GM11168 (cell line): Measurements from ENCODE around the gene RGS17.
"Not testable (repeated sequence)": the region's sequence is repeated elsewhere in the genome, so short reads cannot be mapped to it uniquely, and the experiment has no call there.

Experiments
- in situ Hi-C: fragments of 300-500 bp; cut with MboI; formaldehyde crosslinking; loops from one replicate; pipeline ENCODE4 v1.12.0; 2022; ENCODE audit warnings: low sequenced_read_pairs; ENCODE audit not compliant: unreplicated experiment

Gene RGS17

DNA sequence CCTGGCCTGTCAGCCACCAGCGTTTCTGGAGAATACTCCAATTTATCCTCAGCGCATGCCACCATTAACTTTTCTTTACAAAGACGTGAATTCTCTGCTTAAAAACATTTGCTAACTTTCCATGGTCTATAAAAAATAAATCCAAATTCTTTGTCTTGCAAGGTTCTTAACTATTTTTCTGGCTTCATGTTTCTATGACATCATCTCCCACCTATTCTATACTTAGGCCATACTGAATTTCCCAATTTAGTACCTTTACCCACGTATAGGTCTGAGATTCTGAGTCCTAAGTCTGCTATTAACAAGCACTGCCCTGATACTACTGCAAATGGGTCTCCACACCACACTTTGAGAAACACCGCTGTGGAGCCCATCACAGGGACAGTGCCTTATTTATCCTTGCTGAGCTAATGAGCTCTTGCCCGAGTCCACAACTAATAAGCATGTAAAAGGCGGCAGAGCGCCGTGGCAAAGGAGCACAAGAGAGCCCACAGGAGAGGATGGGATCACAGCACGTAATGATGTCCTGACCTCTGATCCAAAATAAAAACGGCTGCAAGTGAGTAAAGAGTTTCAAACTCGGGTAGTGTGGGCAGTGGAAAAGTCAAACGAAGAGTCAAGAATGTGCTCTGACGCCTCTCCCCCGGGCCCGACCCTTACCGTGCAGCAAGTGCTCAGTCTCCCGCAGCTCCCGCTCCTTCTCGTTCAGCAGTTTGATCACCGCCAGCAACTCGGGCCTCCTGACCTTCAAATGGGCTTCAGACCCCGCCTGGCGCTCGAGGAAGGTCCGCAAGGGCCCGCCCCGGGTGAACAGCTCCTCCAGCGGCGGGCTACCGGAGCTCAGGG is 129.1 kb downstream of the RGS17 start:
- in situ Hi-C loops: no loop called here

DNA sequence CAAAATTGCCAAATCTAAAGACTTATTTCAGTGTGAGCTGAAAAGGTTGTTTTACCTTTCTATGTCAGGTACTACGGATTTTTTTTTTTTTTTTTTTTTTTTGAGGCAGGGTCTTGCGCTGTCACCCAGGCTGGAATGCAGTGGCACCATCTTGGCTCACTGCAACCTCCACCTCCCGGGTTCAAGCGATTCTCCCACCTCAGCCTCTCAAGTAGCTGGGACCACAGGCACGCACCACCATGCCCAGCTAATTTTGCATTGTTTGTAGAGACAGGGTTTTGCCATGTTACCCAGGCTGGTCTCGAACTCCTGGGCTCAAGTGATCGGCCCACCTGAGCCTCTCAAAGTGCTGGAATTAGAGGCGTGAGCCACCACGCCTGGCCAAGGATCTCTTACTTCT is 130.3 kb downstream of the RGS17 start:
- in situ Hi-C loops: not testable (repeated sequence)

DNA sequence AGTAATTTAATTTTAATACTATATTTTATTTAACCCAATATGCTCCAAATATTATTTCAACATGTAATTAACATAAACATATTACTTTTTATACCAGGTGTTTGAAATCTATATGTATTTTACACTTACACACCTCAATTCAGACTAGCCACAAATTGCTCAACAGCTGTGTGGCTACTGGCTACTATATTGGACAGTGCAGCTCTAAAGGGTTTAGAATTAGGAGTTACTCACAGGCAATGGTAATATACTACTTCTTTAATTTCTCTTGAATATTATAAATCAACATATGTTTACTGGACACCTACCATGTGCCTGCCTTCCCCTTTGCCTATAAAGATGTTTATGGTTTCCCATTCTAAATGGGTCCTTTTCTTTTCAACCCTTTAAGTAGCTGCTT is 130.8 kb downstream of the RGS17 start:
- in situ Hi-C loops: no loop called here

GRCh38 chr6:152999538-152999937 is 131.5 kb downstream of the RGS17 start:
- in situ Hi-C loops: loop anchor here (25.0 kb wide), 1 partner anchor 1263 kb away; no protein-coding TSS in a partner anchor

DNA sequence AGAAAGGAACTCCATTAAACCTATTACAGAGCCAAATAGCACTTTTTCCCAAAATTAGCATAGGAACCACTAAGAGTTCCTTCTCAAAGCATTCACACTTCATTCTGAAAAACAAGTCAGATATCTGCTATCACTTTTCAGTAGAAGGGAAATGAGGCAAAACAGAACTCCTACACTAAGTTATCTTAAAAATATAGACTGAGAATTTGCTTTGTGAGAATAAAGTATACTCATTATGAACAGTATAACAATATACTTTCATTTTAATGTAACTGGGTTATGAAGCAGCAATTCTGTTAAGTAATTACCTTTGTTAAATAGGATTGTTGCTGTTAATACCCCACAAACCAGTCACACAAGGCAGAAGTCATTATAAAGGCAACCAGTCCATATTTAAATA is 137.2 kb downstream of the RGS17 start:
- in situ Hi-C loops: loop anchor here (25.0 kb wide), 1 partner anchor 1268 kb away; no protein-coding TSS in a partner anchor

DNA sequence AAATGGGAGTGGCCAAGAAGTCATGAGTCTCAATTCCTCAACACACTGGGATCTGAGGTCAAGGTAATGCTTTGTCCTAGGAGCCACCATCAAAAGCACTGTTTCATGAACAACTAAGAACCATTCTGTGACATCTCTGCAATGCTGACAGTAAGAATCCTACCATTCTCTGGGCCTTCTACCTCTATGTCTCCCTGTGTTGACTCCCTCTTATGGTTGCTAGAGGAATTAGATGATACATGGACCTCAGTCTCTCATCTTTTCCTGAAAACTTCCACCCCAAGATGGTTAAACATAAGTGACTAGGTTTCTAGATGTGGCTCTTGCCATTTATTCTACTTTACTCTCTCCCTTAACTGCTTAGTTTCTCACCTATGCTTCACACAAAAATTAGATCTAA is 137.7 kb downstream of the RGS17 start:
- in situ Hi-C loops: loop anchor here (25.0 kb wide), 1 partner anchor 1269 kb away; no protein-coding TSS in a partner anchor

DNA sequence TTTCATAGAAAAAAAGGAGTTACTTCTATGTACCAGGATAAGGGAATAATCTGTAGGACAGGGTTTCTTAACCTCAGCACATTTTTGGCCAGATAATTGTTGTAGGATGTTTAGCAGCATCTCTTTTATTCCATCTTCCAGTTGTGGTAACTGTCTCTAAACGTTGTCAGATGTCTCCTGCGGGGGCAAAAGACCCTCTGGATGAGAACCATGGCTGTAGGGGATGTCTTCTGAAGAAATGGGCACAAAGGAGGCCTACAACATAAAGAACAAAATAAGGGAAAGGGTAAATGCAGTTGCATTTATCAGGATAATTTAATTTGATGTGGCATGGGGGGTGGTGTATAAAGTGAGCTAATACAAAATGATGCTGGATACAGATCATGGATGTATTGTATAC is 144.1 kb downstream of the RGS17 start:
- in situ Hi-C loops: loop anchor here (25.0 kb wide), 1 partner anchor 1275 kb away; no protein-coding TSS in a partner anchor

GRCh38 chr6:152985300-152985699 is 145.8 kb downstream of the RGS17 start:
- in situ Hi-C loops: loop anchor here (25.0 kb wide), 1 partner anchor 1277 kb away; no protein-coding TSS in a partner anchor

DNA sequence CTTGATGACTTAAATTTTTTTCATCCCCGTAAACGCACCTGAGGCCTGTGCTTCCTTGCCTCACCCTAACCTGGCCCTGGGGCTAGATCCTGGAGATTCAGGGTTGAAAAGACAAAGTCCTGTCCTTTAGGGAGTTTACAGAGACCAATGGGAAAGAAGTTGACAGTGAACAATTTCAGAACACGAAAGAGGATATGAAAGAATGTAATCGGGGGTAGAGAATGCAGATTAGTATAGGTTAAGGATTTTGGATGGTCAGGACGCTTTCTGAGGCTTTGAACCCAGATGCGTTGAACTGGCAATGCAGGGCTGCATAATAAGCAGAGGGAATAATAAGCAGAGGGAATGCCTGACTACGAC is 146.6 kb downstream of the RGS17 start:
- in situ Hi-C loops: loop anchor here (25.0 kb wide), 1 partner anchor 1278 kb away; no protein-coding TSS in a partner anchor

DNA sequence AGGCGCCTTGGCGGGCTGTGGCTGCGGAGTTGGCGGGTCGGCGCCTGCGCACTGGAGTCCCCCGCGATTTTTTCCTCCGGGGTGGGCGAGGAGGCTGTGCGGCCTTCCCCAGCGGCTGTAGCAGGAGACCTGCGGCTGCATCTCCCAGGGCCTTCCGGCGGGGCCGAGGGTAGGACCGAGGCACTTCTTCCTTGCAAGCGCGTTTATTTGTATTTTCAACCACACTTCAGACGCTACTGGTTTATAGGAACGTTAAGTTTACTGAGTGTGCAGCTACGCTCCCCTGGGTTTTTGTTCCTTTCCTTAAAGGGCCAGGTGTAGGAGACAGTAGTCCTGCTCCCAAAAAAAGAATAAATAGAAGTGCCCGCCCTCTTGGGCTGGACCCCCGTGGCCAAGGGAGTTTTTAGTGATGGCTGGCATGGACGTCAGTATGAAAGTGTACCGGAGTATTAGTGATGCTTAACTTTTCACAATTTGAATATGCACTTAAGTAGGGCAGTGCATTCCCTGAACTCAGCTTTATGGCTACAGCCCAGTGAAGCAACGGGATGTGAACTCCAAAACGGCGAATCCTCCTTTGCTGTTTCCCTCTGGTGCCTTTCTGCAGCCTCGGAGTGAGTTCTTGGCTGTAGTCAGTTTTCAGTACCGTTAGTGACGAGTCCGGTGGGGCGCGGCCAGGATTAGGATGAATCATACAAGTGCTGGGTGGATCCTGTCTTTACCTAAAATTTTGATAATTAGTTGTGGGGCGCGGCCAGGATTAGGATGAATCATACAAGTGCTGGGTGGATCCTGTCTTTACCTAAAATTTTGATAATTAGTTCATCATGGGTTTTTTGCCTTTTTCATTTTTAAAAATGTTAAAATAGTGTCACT is 147.2 kb downstream of the RGS17 start:
- in situ Hi-C loops: loop anchor here (25.0 kb wide), 1 partner anchor 1278 kb away; no protein-coding TSS in a partner anchor

- in situ Hi-C loops: loop anchor here (25.0 kb wide), 1 partner anchor 1279 kb away; no protein-coding TSS in a partner anchor
Observed at GRCh38 chr6:152982904-152983636, 148.0 kb downstream of the RGS17 start, which contains the start of gene FBXO5. Gene FBXO5, minus strand, starts transcription at chr6:152983041. Its CDS starts 82 bp downstream, at chr6:152982959.

DNA sequence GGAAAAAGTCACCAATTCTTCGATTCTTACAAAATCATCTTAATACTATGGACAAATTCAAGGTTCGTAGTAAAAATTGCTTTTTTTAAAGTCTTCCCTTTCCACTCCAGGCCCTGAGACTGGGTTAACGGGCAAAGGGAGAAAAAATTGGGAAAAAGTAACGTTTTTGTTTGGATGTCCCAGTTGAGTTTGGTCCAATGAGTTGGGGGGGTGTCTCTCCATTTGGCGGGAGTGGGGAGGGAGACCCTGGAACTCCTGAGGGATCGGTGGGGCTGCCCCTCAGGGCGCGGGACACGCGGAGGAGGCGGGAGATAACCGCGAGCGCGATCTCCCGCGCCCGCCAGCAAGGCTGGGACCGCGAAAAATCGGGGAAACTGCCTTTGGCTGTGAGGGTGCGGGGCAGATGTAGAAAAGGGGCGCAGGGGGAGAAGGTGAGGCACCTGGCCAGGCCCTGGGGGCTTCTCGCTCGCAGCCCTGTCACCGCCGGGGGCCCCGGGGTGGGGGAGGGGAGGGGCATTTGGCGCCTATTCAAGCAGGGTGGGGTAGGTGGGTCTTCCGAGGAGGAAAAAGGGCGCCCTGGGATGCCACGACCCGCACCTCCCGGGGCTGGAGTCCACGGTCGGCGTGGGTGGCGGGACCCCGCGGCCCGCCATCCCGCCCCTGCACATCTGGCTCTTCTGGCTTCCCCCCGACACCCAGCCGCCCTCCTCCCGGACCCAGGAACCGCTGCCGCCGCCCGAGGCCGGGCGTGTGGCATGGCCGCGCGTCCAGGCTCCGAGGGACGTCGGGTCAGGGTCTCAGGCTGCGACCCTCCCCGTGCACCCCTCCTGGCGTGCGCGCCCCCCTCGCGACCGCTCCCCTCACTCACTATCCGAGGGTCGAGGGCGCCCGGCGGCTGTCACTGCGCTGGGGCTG is 148.8 kb downstream of the RGS17 start:
- in situ Hi-C loops: loop anchor here (25.0 kb wide), 1 partner anchor 1280 kb away; no protein-coding TSS in a partner anchor

GRCh38 chr6:152981219-152981618 is 149.9 kb downstream of the RGS17 start:
- in situ Hi-C loops: loop anchor here (25.0 kb wide), 1 partner anchor 1281 kb away; no protein-coding TSS in a partner anchor

DNA sequence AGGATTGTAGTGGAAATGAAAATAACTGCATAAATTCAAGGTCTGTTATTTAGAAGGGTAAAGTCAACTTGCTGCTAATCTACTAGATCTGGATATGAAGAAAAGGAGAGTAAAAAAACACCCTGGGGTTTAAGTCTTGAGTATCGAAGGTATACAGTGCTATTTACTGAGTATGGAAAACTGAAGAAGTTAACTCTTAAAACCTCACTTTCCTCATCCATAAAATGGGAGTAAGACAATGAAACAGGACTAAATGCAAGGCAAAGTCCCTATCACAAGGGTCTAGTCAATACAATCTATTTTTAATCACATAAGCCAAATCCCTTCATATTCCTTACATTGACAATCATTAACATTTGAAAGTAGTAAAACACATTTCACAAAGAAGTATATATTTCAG is 150.4 kb downstream of the RGS17 start:
- in situ Hi-C loops: loop anchor here (25.0 kb wide), 1 partner anchor 1282 kb away; no protein-coding TSS in a partner anchor

DNA sequence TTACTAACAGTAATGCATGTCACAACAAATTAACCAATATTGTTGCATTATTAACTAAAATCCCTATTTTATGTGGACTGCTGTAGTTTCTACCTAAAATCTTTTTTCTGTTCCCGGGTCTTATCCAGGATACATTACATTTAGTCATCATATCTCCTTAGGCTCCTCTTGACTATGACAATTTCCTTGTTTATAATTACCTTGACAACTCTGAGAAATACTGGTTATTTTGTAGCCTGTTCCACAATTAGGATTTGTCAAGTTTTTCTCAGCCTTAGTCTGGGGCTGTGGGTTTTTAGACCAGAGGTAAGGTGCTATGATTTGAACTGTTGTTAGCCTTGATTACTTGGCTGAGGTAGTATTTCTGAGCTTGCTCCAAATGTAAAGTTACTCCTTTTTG is 152.0 kb downstream of the RGS17 start:
- in situ Hi-C loops: loop anchor here (25.0 kb wide), 1 partner anchor 1283 kb away; no protein-coding TSS in a partner anchor

GRCh38 chr6:152978058-152978457 is 153.0 kb downstream of the RGS17 start:
- in situ Hi-C loops: loop anchor here (25.0 kb wide), 1 partner anchor 1284 kb away; no protein-coding TSS in a partner anchor

- in situ Hi-C loops: loop anchor here (25.0 kb wide), 1 partner anchor 1285 kb away; no protein-coding TSS in a partner anchor
Observed at GRCh38 chr6:152977556-152977955, 153.5 kb downstream of the RGS17 start.

DNA sequence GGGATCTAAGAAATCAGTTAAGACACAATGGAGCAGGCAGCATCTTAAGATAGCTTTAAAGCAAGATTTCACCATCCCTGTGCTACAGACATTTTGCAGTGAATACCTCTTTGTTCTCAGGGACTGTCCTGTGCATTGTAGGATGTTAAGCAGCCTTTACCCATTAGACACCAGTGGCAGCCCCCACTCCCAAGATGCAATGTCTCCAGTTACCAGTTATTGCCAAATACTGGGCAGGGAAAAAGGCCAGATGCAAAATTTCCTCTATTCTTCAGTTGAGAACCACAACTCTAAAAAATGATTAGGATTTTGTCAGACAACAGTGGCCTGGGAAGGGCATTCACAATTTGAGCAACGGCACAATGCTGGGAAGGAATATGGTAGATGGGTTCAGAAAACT is 154.3 kb downstream of the RGS17 start:
- in situ Hi-C loops: loop anchor here (25.0 kb wide), 1 partner anchor 1286 kb away; no protein-coding TSS in a partner anchor
